Fibroblast of villous mesenchyme (primary cell): ENCODE results near the gene OR5D13. TPM values are rescaled to one million over a fixed set of nuclear protein-coding genes. Genes with fewer than 3 reads are reported as not detected.

Experiments used
- DNase-seq: peaks from one replicate; pipeline ENCODE4 v3.0.0-alpha.2; 2010; ENCODE audit warnings: low read depth
- H3K4me3 ChIP-seq: 2 replicates; pipeline ENCODE4 v1.5.1; 2011; ENCODE audit warnings: low read depth, mild to moderate bottlenecking, low read length
- CTCF ChIP-seq: IDR thresholded peaks from 2 replicates; pipeline ENCODE4 v1.5.1; 2012; ENCODE audit warnings: low read depth, mild to moderate bottlenecking, low read length; ENCODE audit not compliant: insufficient read depth
- total RNA-seq: library from RNA; depleted of rRNA; stranded (reverse); fragments of >200 nt; gene quantifications from 2 replicates; pipeline ENCODE4 v1.2.3, GENCODE V29; 2012

OR5D13 gene
- total RNA-seq, 1 donor = not detected

GRCh38 chr11:55806248-55806647 is 33.0 kb downstream of the OR5D13 start:
- H3K4me3 ChIP-seq = no peak overlapping the region
- TF ChIP-seq CTCF = no peak

GRCh38 chr11:55811067-55811466 is 37.8 kb downstream of the OR5D13 start, which contains the start of gene OR5L1:
TSS of gene OR5L1 (plus strand) at chr11:55811367. CDS start at chr11:55811467, 100 bp downstream.
- DNase-seq = no peak
- H3K4me3 ChIP-seq = no peak within 1 kb of the TSS
- TF ChIP-seq CTCF = no peak

More at GRCh38 chr11:55806248-55806647, 33.0 kb downstream of the OR5D13 start:
- DNase-seq = no peak

- no peak within 1 kb of the TSS for H3K4me3 ChIP-seq
- DNase-seq = no peak
- TF ChIP-seq CTCF = no peak
Observed at GRCh38 chr11:55819330-55819729, 46.1 kb downstream of the OR5D13 start, which contains the start of gene OR5D18. TSS of gene OR5D18 (plus strand) at chr11:55819630. CDS start at chr11:55819630, 0 bp downstream.

Other genes starting within 250 kb of the OR5D13 start
- gene OR4C15, start 219.0 kb upstream of the OR5D13 start, total RNA-seq = not detected in 2 replicates
- not detected in 2 replicates for gene OR4C16, start 201.3 kb upstream of the OR5D13 start, total RNA-seq
- not detected in 2 replicates for gene OR4C11, start 165.8 kb upstream of the OR5D13 start, total RNA-seq
- not detected in 2 replicates for gene OR4P4, start 138.3 kb upstream of the OR5D13 start, total RNA-seq
- gene OR4S2, start 125.1 kb upstream of the OR5D13 start, total RNA-seq = not detected in 2 replicates
- not detected in 2 replicates for gene OR4C6, start 111.2 kb upstream of the OR5D13 start, total RNA-seq
- not detected in 2 replicates for gene OR5D14, start 22.1 kb downstream of the OR5D13 start, total RNA-seq
- gene OR5L1, start 37.9 kb downstream of the OR5D13 start, total RNA-seq = not detected in 2 replicates
- not detected in 2 replicates for gene OR5D18, start 46.2 kb downstream of the OR5D13 start, total RNA-seq
- gene OR5L2, start 53.8 kb downstream of the OR5D13 start, total RNA-seq = not detected in 2 replicates
- not detected in 2 replicates for gene OR5D16, start 65.3 kb downstream of the OR5D13 start, total RNA-seq
- gene TRIM51, start 109.9 kb downstream of the OR5D13 start, total RNA-seq = not detected in 2 replicates
- not detected in 2 replicates for gene OR5W2, start 141.1 kb downstream of the OR5D13 start, total RNA-seq
- gene OR5I1, start 163.0 kb downstream of the OR5D13 start, total RNA-seq = not detected in 2 replicates
- gene OR10AG1, start 196.5 kb downstream of the OR5D13 start, total RNA-seq = under 0.01 TPM in 1 of 2 replicates, not detected in the other
- not detected in 2 replicates for gene OR5F1, start 221.2 kb downstream of the OR5D13 start, total RNA-seq